ENCODE results near the gene IL19. TPM values are rescaled to one million over a fixed set of nuclear protein-coding genes. Genes with fewer than 3 reads are reported as not detected.

IL19 gene
- total and polyA plus RNA-seq, 12 donors = not detected

- no peaks in the 10 kb centered on the region for H3K36me3 ChIP-seq (replicated peaks in 1 of 2)
- no peak overlapping the region for H3K27ac ChIP-seq
Observed at GRCh38 chr1:206823727-206824126, 53.2 kb downstream of the IL19 start.

GRCh38 chr1:206824331-206824730 lies 53.8 kb downstream of the IL19 start:
- no peak overlapping the region for H3K4me3 ChIP-seq
- DNase-seq = no peak
- WGBS, 4 donors = 63 to 71% (median 66%) methylated on average over 3 of the region's 3 CpGs
- H3K27ac ChIP-seq = no peak overlapping the region
- H3K27me3 ChIP-seq = no peaks in the 10 kb centered on the region
- TF ChIP-seq, protein P1, sequence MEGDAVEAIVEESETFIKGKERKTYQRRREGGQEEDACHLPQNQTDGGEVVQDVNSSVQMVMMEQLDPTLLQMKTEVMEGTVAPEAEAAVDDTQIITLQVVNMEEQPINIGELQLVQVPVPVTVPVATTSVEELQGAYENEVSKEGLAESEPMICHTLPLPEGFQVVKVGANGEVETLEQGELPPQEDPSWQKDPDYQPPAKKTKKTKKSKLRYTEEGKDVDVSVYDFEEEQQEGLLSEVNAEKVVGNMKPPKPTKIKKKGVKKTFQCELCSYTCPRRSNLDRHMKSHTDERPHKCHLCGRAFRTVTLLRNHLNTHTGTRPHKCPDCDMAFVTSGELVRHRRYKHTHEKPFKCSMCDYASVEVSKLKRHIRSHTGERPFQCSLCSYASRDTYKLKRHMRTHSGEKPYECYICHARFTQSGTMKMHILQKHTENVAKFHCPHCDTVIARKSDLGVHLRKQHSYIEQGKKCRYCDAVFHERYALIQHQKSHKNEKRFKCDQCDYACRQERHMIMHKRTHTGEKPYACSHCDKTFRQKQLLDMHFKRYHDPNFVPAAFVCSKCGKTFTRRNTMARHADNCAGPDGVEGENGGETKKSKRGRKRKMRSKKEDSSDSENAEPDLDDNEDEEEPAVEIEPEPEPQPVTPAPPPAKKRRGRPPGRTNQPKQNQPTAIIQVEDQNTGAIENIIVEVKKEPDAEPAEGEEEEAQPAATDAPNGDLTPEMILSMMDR (IDR thresholded peaks at IDR 0.05) = no peak
- no peak for TF ChIP-seq POLR2A (IDR thresholded peaks at IDR 0.05)
- no peaks in the 10 kb centered on the region for H3K36me3 ChIP-seq (replicated peaks in 1 of 2)
- H3K9me3 ChIP-seq (replicated peaks in 1 of 3) = no peaks in the 10 kb centered on the region
- intact Hi-C loops (cut with DNase I) = no loop called here
- no peaks in the 10 kb centered on the region for H3K4me1 ChIP-seq (replicated peaks in 1 of 2)

More at GRCh38 chr1:206823727-206824126, 53.2 kb downstream of the IL19 start:
- Histone ChIP-seq H3K27me3 (no peaks in the 10 kb centered on the region), H3K9me3 (replicated peaks in 1 of 3) (no peaks in the 10 kb centered on the region), H3K4me1 (replicated peaks in 1 of 2) (no peaks in the 10 kb centered on the region), H3K4me3 (no peak overlapping the region)
- peak in 2 of 7 donors; percentile 3 to 14 for DNase-seq
- intact Hi-C loops (cut with DNase I) = no loop called here
- TF ChIP-seq, protein P1 (IDR thresholded peaks at IDR 0.05) = no peak
- no peak for TF ChIP-seq POLR2A (IDR thresholded peaks at IDR 0.05)
- 60 to 73% (median 63%) methylated on average over 5 of the region's 5 CpGs for WGBS, 4 donors

GRCh38 chr1:206826394-206826793 lies 55.8 kb downstream of the IL19 start:
- Histone ChIP-seq H3K27me3 (no peaks in the 10 kb centered on the region), H3K36me3 (replicated peaks in 1 of 2) (no peaks in the 10 kb centered on the region), H3K4me1 (replicated peaks in 1 of 2) (no peaks in the 10 kb centered on the region), H3K27ac (no peak overlapping the region), H3K9me3 (replicated peaks in 1 of 3) (no peaks in the 10 kb centered on the region), H3K4me3 (no peak overlapping the region)
- 54 to 65% (median 57%) methylated on average over 4 of the region's 4 CpGs for WGBS, 4 donors
- no peak for TF ChIP-seq POLR2A (IDR thresholded peaks at IDR 0.05)
- TF ChIP-seq, protein P1 (IDR thresholded peaks at IDR 0.05) = no peak
- intact Hi-C loops (cut with DNase I) = no loop called here
- DNase-seq = no peak

DNA sequence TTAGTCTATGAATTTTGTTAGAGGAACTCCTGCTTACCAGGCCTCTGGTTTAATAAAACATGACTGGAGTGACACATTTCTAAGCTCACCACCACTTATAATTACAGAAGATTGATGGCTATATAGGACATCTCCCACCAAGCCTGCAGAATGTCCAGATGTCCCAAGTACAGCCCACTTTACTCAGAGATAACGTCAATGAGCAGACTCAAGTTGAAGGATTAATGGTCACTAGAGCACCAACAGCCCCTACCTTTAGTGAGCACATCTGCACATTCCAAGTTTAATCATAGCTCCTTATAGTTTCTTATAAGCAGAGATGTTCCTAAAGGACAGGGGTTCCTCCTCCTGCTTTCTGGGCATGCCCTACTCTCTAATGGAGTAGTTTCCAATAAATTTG lies 57.5 kb downstream of the IL19 start:
- no peak for DNase-seq
- TF ChIP-seq POLR2A (IDR thresholded peaks at IDR 0.05) = no peak
- TF ChIP-seq, protein P1 (IDR thresholded peaks at IDR 0.05) = no peak
- no peaks in the 10 kb centered on the region for H3K9me3 ChIP-seq (replicated peaks in 1 of 3)
- intact Hi-C loops (cut with DNase I) = no loop called here
- H3K4me1 ChIP-seq (replicated peaks in 1 of 2) = no peaks in the 10 kb centered on the region
- 86 to 100% (median 87%) methylated on average over 1 of the region's 1 CpG for WGBS, 4 donors
- no peaks in the 10 kb centered on the region for H3K27me3 ChIP-seq
- H3K27ac ChIP-seq = no peak overlapping the region
- H3K36me3 ChIP-seq (replicated peaks in 1 of 2) = no peaks in the 10 kb centered on the region
- H3K4me3 ChIP-seq = no peak overlapping the region
